Measurements from ENCODE around the gene ACAP2.
"Not testable (repeated sequence)": the region's sequence is repeated elsewhere in the genome, so short reads cannot be mapped to it uniquely, and the experiment has no call there.

ACAP2 gene

GRCh38 chr3:195245531-195245951 lies 197.3 kb downstream of the ACAP2 start:
- DNase-seq = no peak

DNA sequence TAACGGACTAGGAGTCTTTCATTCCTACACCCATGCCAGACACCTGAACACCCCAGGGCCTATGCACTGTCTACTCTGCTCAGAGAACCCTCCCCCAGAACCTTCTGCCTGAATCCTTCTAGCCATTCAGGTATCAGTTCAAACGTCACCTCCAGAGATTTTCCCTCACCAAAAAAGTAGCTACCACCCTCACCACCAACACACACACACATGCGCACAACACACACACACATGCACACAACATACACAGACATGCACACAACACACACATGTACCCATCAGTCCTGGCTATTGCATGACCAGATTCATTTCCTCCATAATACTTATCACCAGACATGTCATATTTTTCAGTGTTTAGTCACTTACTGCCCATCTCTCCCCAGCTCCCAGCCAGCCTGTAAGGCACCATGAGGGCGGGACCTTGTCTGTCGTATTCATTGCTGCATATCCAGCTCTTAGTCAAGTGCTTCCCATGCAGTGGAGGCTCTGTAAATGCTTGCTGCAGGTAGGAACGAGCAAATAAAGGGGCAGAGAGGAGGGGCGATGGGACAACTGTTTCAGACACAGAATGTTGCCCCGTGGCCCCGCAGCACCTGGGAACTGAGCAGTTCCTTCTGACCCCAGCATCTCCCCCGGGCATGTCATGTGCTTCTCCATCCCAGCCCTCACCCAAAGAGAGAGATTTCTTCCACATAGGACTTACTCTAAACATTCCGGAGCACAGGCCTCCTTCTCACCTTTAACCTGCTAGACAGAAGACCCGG lies 201.0 kb downstream of the ACAP2 start:
- no peak for DNase-seq

- no peak for DNase-seq
Observed at GRCh38 chr3:195240939-195241338, 201.9 kb downstream of the ACAP2 start.

GRCh38 chr3:195240171-195240701 lies 202.6 kb downstream of the ACAP2 start:
- no peak for DNase-seq

DNA sequence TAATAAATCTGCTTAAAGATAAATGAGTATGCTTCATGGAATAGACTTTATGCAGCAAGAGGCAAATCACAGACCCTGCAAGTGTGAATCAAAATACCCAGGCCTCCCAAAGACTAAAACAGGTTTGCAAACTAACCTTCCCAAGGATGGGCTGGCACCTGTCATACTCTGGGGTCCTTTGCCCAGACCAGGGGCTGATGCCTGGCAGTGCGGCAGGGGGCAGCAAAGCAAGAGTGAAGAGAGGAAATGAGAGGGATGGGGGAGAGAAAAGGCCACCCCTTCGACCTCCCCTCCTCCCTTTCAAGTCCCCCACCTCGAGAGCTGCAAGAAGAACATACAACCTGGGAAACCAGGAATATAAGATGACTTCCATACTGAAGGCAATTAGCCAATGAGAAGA lies 203.7 kb downstream of the ACAP2 start:
- DNase-seq = no peak

GRCh38 chr3:195238586-195239118 lies 204.2 kb downstream of the ACAP2 start:
- DNase-seq = no peak

GRCh38 chr3:195238081-195238571 lies 204.7 kb downstream of the ACAP2 start:
- no peak for DNase-seq

DNA sequence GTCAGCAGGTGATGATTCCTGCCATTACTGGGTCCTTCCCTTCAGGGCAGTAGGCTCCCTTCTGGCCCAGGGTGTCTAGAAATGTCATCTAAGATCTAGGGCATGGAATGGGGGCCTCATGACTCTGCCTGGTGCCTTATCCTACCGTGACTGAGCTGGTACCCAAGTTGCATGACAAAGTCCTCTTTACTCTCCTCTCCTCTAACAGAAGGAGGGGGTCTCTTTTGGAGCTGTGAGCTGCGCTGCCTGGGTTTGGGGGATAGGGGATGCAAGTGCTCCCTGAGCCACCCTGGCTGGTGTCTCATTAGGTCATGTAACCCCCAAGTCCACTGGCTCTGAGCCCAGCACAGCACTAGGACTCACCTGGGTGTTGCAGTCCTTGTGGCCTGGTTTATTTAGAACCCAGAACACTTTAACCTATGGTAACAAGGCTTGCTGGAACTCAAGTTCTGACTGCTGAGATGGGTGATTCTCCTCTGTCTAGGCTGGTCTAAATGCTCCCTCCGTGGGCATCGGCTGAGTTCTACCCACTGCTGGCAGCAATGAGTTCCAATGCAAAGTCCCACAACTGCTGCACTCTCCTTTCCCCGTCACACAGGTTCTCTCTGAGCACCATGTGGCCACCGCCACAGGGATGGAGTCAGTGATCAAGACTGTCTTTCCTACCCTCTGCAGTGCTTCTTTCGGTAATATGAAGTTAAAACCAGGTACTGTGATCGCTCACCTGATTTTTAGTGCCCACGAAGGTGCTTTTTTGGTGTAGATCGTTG lies 205.8 kb downstream of the ACAP2 start:
- no peak for DNase-seq

DNA sequence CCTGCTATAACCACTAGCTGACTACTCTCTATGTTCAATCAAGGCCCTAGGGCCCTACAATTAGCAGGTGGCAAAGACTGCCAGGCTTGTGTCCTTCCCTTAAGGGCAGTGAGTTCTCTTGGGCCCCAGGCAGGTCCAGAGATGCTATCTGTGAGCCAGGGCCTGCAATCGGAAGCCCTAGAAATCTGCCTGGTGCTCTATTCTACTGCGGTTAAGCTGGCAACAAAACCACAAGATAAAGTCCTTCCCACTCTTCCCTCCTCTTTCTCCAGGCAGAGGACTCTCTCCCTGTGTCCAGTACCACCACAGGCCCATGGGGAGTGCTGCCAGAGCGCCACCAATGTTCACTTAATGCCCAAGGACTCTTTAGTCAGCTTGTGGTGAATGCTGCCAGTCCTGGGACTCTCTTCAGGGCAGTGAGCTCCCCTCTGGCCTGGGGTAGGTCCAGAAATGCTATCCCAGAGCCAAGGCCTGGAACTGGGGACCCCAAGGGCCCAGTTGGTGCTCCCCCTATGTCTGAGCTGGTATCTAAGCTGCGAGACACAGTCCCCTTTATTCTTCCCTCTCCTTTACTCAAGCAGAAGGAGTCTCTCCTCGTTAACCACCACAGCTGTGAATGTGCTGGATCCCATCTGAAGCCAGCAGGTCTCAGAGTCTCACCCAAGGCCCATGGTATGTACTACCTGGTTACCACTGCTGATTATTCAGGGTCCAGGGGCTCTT lies 206.6 kb downstream of the ACAP2 start:
- DNase-seq = no peak

DNA sequence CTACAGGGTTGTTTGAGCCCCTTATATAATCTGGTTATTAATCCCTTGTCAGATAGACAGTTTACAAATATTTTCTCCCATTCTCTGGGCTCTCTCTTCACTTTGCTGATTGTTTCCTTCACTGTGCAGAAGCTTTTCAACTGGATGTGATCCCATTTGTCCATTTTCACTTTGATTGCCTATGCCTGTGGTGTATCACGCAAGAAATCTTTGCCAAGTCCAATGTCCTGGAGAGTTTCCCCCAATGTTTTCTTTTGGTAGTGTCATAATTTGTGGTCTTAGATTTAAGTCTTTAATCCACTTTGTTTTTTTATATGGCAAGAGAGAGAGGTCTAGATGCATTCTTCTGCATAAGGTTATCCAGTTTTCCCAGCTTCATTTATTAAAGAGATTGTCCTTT lies 212.6 kb downstream of the ACAP2 start:
- DNase-seq = no peak

- DNase-seq = not testable (repeated sequence)
Observed at GRCh38 chr3:195228886-195229285, 213.9 kb downstream of the ACAP2 start.

- no peak for DNase-seq
Observed at GRCh38 chr3:195227871-195228270, 214.9 kb downstream of the ACAP2 start.

DNA sequence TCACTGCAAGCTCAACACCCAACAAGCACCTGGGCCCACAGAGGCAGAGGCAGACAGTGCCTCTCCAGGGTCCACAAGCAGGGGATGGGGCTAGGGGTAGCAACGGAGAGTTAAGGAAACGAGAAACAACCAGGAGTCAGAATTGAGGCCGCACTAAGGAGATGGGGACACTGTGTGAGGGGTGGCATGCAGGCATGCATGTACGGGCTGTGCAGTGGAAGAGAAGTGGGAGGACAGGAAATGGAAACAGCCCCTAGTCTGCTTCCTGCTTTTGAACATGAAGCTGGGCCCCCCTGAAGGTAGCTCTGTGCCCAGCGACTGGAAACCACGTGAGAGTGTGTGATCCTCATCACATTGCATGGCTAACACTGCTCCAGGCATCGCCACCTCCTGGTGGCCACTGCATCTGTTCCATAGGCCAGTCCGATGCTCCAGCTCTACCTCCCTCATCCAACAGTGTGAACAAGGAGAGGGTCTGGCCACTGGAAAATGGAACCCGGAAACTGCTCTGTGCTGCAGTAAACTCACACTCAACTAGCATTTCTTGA lies 215.8 kb downstream of the ACAP2 start:
- DNase-seq = peak in 2 of 4 experiments; percentile 14 to 19

DNA sequence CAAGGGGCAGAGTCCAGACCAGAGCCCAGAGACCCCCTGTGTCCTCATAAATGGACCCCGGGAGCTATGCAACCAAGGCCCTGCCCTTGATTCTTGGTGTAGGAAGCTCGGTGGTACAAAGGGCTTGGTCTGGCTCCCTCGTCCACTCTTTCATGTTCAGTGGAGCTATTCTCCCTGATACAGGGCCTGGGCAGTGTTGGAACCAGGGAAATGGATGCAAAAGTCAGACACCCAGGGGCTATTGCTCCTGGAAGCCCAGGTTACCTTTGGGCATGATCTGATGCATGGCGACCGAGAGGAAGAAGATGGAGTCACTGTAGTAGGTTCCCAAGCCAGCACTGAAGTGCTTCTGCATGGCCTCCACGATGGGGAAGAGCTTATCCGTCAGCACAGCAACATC lies 216.4 kb downstream of the ACAP2 start:
- no peak for DNase-seq

DNA sequence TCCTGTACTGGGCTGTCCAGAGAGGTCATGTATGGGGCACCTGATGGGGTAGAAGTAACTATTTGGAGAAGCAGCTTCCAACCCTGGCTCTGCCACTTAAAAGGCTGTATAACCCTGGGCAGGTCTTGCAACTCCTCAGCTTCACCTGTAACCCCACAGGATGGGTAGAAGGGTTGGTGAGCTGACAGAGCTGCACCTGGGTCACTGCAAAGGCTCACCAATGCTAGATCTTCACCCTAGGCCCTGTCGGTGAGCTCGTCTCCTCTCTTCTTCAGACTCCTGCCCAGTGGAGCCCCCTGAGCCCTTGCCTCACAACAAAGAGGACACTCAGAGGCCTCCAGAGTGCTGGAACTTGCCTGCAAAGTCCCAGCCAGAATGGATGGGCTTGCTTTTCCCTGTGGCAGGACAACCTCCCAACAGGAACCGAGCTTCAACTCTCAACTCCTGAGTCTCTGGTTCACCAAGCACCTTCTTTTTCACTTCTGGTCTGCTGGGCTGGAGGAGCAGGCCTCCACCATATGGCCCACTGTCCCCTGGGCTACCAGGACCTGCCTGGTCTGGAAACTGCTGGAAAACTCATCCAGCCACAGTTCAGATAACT lies 217.7 kb downstream of the ACAP2 start:
- DNase-seq = no peak
